Measurements from ENCODE around the gene RPA4.

GRCh38 chrX:96889726-96890125, 6.0 kb downstream of the RPA4 start:
- TF ChIP-seq EZH2 (IDR thresholded peaks at IDR 0.05; ENCODE audit: insufficient read depth, poor library complexity, severe bottlenecking) (no peak), EZH2phosphoT487 (IDR thresholded peaks at IDR 0.05; ENCODE audit: insufficient read depth, low read depth) (no peak)
